ENCODE measurements around the gene PKIB.
"Not testable (repeated sequence)": the region's sequence is repeated elsewhere in the genome, so short reads cannot be mapped to it uniquely, and the experiment has no call there.

Gene PKIB

GRCh38 chr6:122736163-122736562, 126.0 kb downstream of the PKIB start:
- no peak overlapping the region for H3K4me3 Mint-ChIP-seq
- H3K36me3 Mint-ChIP-seq (ENCODE audit: low read depth), result no peaks in the 10 kb centered on the region
- H3K27ac Mint-ChIP-seq, result no peak overlapping the region
- DNase-seq (ENCODE audit: low spot score), result no peak
- H3K9me3 Mint-ChIP-seq, result no peaks in the 10 kb centered on the region
- no peaks in the 10 kb centered on the region for H3K27me3 Mint-ChIP-seq (ENCODE audit: low read depth)
- H3K4me1 Mint-ChIP-seq (ENCODE audit: low read depth), result no peaks in the 10 kb centered on the region

- Mint-ChIP-seq H3K9me3 (no peaks in the 10 kb centered on the region), H3K36me3 (ENCODE audit: low read depth) (no peaks in the 10 kb centered on the region), H3K27me3 (ENCODE audit: low read depth) (no peaks in the 10 kb centered on the region), H3K27ac (no peak overlapping the region), H3K4me1 (ENCODE audit: low read depth) (no peaks in the 10 kb centered on the region), H3K4me3 (no peak overlapping the region)
- DNase-seq (ENCODE audit: low spot score), result no peak
Observed at GRCh38 chr6:122736616-122737015, 126.4 kb downstream of the PKIB start.

DNA sequence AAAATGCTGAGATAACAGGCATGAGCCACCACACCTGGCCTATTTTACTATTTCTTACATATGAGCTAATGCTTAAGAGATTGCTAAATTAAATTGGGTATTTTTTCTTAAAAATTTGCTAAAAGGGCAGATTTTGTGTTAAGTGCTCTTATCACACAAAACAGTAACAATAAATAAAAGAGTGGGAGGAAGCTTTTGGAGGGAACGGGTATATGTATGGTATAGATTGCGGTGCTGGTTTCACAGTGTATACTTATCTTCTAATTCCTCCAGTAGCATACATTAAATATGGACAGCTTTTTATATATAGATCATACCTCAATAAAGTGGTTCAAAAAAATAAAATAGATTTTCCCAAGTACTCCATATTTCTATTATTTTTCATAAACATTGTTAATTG, 129.9 kb downstream of the PKIB start:
- Mint-ChIP-seq H3K4me3 (no peak overlapping the region), H3K27ac (no peak overlapping the region)

GRCh38 chr6:122740936-122741335, 130.7 kb downstream of the PKIB start:
- Mint-ChIP-seq H3K36me3 (ENCODE audit: low read depth) (no peaks in the 10 kb centered on the region), H3K27ac (no peak overlapping the region), H3K27me3 (ENCODE audit: low read depth) (no peaks in the 10 kb centered on the region), H3K4me1 (ENCODE audit: low read depth) (no peaks in the 10 kb centered on the region), H3K4me3 (no peak overlapping the region), H3K9me3 (no peaks in the 10 kb centered on the region)
- no peak for DNase-seq (ENCODE audit: low spot score)

More for the DNA sequence above, 129.9 kb downstream of the PKIB start:
- H3K36me3 Mint-ChIP-seq (ENCODE audit: low read depth), result no peaks in the 10 kb centered on the region
- no peaks in the 10 kb centered on the region for H3K4me1 Mint-ChIP-seq (ENCODE audit: low read depth)
- no peaks in the 10 kb centered on the region for H3K27me3 Mint-ChIP-seq (ENCODE audit: low read depth)
- no peak for DNase-seq (ENCODE audit: low spot score)
- H3K9me3 Mint-ChIP-seq, result no peaks in the 10 kb centered on the region

GRCh38 chr6:122744247-122744646, 134.0 kb downstream of the PKIB start:
- not testable (repeated sequence) for H3K9me3 Mint-ChIP-seq; H3K4me1 Mint-ChIP-seq (ENCODE audit: low read depth); H3K27me3 Mint-ChIP-seq (ENCODE audit: low read depth); DNase-seq (ENCODE audit: low spot score); H3K4me3 Mint-ChIP-seq; H3K36me3 Mint-ChIP-seq (ENCODE audit: low read depth); H3K27ac Mint-ChIP-seq

- not testable (repeated sequence) for H3K27me3 Mint-ChIP-seq (ENCODE audit: low read depth); H3K36me3 Mint-ChIP-seq (ENCODE audit: low read depth); DNase-seq (ENCODE audit: low spot score); H3K27ac Mint-ChIP-seq; H3K9me3 Mint-ChIP-seq; H3K4me3 Mint-ChIP-seq; H3K4me1 Mint-ChIP-seq (ENCODE audit: low read depth)
Observed at GRCh38 chr6:122744856-122745255, 134.7 kb downstream of the PKIB start.

GRCh38 chr6:122746688-122747087, 136.5 kb downstream of the PKIB start:
- peaks cover 10% of the 10 kb centered on the region for H3K4me1 Mint-ChIP-seq (ENCODE audit: low read depth)
- H3K4me3 Mint-ChIP-seq, result no peak overlapping the region
- H3K36me3 Mint-ChIP-seq (ENCODE audit: low read depth), result no peaks in the 10 kb centered on the region

DNA sequence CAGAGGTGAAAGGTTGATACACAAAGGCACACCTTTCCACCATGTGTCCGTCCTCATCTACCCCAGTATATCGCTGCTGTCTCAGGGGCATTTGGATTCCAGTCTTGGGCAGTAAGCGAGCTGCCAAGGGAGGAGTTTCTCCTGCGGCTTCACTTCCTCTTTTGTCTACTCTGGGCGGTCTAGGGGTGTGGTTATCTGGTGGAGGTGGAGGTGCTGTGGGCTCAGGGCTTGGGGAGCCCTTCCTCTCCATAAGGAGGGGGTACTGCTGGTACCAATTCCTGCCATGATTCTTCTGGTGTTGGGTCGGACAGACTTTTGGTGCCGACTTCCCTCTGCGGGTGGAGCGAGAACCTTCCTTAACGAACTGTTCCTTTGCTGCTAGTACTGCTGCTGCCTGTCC, 137.4 kb downstream of the PKIB start:
- no peaks in the 10 kb centered on the region for H3K36me3 Mint-ChIP-seq (ENCODE audit: low read depth)
- no peak overlapping the region for H3K4me3 Mint-ChIP-seq
- no peaks in the 10 kb centered on the region for H3K27me3 Mint-ChIP-seq (ENCODE audit: low read depth)
- no peak for DNase-seq (ENCODE audit: low spot score)
- H3K4me1 Mint-ChIP-seq (ENCODE audit: low read depth), result peaks cover 14% of the 10 kb centered on the region
- H3K9me3 Mint-ChIP-seq, result no peaks in the 10 kb centered on the region
- no peak overlapping the region for H3K27ac Mint-ChIP-seq

More at GRCh38 chr6:122746688-122747087, 136.5 kb downstream of the PKIB start:
- H3K27me3 Mint-ChIP-seq (ENCODE audit: low read depth), result no peaks in the 10 kb centered on the region
- no peak for DNase-seq (ENCODE audit: low spot score)
- no peak overlapping the region for H3K27ac Mint-ChIP-seq
- no peaks in the 10 kb centered on the region for H3K9me3 Mint-ChIP-seq

DNA sequence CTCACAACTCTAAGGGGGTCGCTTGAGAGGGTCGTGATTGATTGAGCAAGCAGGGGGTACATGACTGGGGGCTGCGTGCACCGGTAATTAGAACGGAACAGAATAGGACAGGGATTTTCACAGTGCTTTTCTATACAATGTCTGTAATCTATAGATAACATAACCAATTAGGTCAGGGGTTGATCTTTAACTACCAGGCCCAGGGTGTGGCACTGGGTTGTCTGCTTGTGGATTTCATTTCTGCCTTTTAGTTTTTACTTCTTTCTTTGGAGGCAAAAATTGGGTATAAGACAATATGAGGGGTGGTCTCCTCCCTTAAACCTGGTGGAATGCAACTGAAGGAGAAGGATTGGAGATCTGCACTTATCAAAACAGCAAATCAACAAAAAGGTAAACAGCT, 138.7 kb downstream of the PKIB start:
- H3K27me3 Mint-ChIP-seq (ENCODE audit: low read depth); H3K9me3 Mint-ChIP-seq; DNase-seq (ENCODE audit: low spot score); H3K36me3 Mint-ChIP-seq (ENCODE audit: low read depth); H3K4me3 Mint-ChIP-seq; H3K27ac Mint-ChIP-seq: not testable (repeated sequence)
- peaks cover 18% of the 10 kb centered on the region for H3K4me1 Mint-ChIP-seq (ENCODE audit: low read depth)

DNA sequence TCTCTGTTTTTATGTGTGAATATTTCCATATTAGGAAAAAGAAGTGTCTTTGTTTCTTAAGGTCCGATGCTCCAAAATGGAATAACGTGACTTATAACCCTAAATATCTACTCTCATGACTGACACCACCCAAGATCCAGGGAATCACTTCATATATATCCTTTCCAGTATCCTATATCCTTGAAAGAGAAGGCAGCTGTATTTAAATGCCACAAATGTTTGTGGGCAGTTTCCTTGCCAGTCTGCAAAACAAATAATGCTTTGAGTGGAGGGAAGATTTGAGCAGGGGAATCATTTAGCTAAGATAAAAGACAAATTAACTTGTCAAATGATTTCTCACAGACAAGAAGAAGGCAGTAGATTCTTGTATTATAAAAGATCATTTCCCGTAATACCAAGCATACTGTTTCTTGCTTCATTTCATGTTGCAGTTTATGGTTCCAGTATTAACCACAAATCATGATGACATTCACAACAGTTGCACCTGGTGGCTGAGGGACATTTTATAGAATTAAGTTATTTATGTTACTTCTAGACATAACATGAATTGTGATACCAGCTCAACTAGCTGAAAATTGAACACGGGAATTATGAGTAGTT, 139.3 kb downstream of the PKIB start:
- no peak for DNase-seq (ENCODE audit: low spot score)
- Mint-ChIP-seq H3K36me3 (ENCODE audit: low read depth) (no peaks in the 10 kb centered on the region), H3K9me3 (no peaks in the 10 kb centered on the region), H3K4me3 (no peak overlapping the region), H3K27ac (no peak overlapping the region), H3K4me1 (ENCODE audit: low read depth) (peaks cover 18% of the 10 kb centered on the region), H3K27me3 (ENCODE audit: low read depth) (no peaks in the 10 kb centered on the region)

DNA sequence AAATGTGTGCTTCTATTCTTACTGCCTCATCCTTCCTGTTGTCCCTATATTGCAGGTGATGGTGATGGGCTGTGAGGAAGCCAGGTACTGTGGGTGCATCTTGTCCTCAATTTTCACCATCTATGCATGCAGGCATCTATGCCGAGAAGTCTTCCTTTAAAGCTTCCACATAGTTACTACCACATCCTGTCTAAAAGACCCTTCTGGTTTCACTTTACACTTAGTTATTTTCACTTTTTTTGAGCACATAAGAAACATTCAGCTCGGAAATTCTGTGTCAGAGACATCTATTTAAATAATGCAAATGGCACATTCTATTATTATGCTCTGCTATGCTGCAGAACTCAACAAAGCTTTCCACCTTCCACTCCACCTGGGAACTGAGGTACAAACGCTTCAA, 141.1 kb downstream of the PKIB start:
- Mint-ChIP-seq H3K9me3 (no peaks in the 10 kb centered on the region), H3K4me1 (ENCODE audit: low read depth) (peaks cover 18% of the 10 kb centered on the region), H3K36me3 (ENCODE audit: low read depth) (no peaks in the 10 kb centered on the region), H3K27ac (peak overlapping the region; percentile 0), H3K27me3 (ENCODE audit: low read depth) (no peaks in the 10 kb centered on the region), H3K4me3 (peak overlapping the region; percentile 36)
- DNase-seq (ENCODE audit: low spot score), result no peak

GRCh38 chr6:122752459-122752858, 142.3 kb downstream of the PKIB start:
- no peak for DNase-seq (ENCODE audit: low spot score)
- H3K36me3 Mint-ChIP-seq (ENCODE audit: low read depth), result no peaks in the 10 kb centered on the region
- H3K9me3 Mint-ChIP-seq, result no peaks in the 10 kb centered on the region
- H3K4me3 Mint-ChIP-seq, result no peak overlapping the region
- H3K4me1 Mint-ChIP-seq (ENCODE audit: low read depth), result peaks cover 18% of the 10 kb centered on the region
- no peak overlapping the region for H3K27ac Mint-ChIP-seq
- H3K27me3 Mint-ChIP-seq (ENCODE audit: low read depth), result no peaks in the 10 kb centered on the region

- DNase-seq (ENCODE audit: low spot score), result no peak
- Mint-ChIP-seq H3K4me3 (no peak overlapping the region), H3K9me3 (no peaks in the 10 kb centered on the region), H3K27ac (no peak overlapping the region), H3K4me1 (ENCODE audit: low read depth) (peaks cover 15% of the 10 kb centered on the region), H3K36me3 (ENCODE audit: low read depth) (no peaks in the 10 kb centered on the region), H3K27me3 (ENCODE audit: low read depth) (no peaks in the 10 kb centered on the region)
Observed at GRCh38 chr6:122753000-122753687, 142.9 kb downstream of the PKIB start.

GRCh38 chr6:122753688-122754056, 143.5 kb downstream of the PKIB start:
- no peak overlapping the region for H3K27ac Mint-ChIP-seq

DNA sequence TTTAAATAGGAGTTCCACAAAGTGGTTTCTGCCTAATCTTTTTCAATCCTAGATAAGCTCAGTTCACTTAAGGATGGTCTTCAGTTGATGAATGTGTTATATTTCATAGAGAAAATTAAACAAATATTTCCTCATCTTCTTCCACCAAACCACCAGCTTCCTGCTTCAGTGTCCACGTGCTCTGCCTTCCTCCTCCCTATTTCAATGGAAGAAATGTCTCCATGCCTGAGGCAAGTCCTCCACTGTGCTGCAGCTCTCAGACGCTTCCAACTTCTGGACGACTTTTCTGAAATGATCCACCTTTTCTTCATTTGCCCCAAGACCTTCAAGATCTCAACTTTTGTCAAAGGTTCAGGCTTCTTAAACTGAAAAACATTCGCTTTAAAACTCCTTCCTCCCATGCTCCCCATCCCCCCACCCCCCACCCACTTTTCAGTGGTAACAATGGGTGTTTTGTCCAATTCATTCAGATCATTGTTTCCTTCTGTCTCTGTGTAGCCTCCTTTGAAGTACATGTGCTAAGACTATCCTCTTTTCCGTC, 144.1 kb downstream of the PKIB start:
- H3K4me1 Mint-ChIP-seq (ENCODE audit: low read depth), result peaks cover 17% of the 10 kb centered on the region
- H3K27ac Mint-ChIP-seq, result no peak overlapping the region
- no peak for DNase-seq (ENCODE audit: low spot score)
- no peaks in the 10 kb centered on the region for H3K27me3 Mint-ChIP-seq (ENCODE audit: low read depth)
- no peak overlapping the region for H3K4me3 Mint-ChIP-seq
- H3K9me3 Mint-ChIP-seq, result no peaks in the 10 kb centered on the region
- H3K36me3 Mint-ChIP-seq (ENCODE audit: low read depth), result no peaks in the 10 kb centered on the region

More at GRCh38 chr6:122753688-122754056, 143.5 kb downstream of the PKIB start:
- no peaks in the 10 kb centered on the region for H3K36me3 Mint-ChIP-seq (ENCODE audit: low read depth)
- no peaks in the 10 kb centered on the region for H3K27me3 Mint-ChIP-seq (ENCODE audit: low read depth)
- H3K4me1 Mint-ChIP-seq (ENCODE audit: low read depth), result peaks cover 15% of the 10 kb centered on the region
- DNase-seq (ENCODE audit: low spot score), result no peak
- no peak overlapping the region for H3K4me3 Mint-ChIP-seq
- H3K9me3 Mint-ChIP-seq, result no peaks in the 10 kb centered on the region
